Measurements from ENCODE around the gene GRM2. TPM values are rescaled to one million over a fixed set of nuclear protein-coding genes. Genes with fewer than 3 reads are reported as not detected.

GRM2 gene
- not detected in 2 replicates for total RNA-seq

GRCh38 chr3:51706788-51707731 is at the start of gene GRM2:
TSS of gene GRM2 (plus strand) at chr3:51707068. CDS start at chr3:51708984, 1,916 bp downstream.

DNA sequence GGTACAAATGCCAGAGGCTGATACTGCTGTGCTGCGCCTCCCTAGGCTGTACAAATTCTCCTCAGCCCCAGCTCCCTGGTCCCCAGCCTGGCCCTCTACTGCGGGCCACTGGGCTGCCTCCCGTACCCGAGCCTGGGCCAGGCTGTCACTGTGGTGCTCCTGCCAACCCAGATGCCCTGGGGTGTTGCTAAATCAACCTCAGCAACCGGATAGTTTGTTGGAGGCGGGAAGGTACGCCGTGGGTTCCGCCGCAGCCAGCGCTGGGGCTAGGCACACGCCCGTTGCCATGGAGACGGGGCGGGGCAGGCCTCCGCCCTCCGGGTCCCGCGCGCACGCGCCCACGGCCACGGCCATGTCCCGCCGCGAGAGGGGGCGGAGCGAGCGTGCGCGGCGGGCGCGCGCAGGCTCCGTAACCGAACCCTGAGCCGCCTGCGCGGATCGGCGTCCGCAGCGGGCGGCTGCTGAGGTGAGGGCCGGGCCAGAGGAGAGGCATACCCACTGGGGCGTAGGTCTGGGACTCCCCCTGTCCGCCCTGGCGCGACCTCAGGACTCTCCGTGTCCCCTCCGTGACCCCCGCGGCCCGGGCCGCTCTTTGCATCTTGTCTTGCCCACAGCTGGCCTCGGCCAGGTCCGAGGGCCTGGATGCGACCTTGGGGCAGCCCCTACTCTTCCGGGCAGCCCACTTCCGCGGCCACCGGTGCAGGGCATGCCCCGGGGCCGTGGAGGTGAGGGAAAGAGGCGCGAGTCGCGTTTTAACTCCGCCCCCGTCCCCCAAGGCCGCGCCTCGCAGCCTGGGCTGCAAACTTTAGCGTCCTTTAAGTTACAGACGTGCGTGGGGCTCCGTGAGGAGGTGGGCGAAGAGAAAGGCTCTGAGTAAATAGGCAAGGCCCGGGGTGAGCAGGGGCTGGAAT is 35.8 kb upstream of the GRM2 start, which contains the start of gene TEX264:
Gene TEX264, plus strand, starts transcription at position 430 of the 911 bp plus-strand sequence. CDS start 3,053 bp downstream, outside the sequence.

Small RNA genes within 50 kb of the gene (small RNA-seq; reads per million reads assigned to genes)
- 12.2 reads per million, percentile 96 among the genes with 10 or more reads in this experiment for gene RNA5SP132

Other genes starting within 250 kb of the GRM2 start
- gene DCAF1, start 207.1 kb upstream of the GRM2 start, total RNA-seq = 12.5 and 19.5 TPM in 2 replicates
- 19.1 and 26.6 TPM in 2 replicates for gene RAD54L2, start 168.3 kb upstream of the GRM2 start, total RNA-seq
- 35.0 and 46.3 TPM in 2 replicates for gene TEX264, start 35.8 kb upstream of the GRM2 start, total RNA-seq
- not detected in 2 replicates for gene IQCF6, start 72.2 kb downstream of the GRM2 start, total RNA-seq
- not detected in 2 replicates for gene IQCF2, start 154.5 kb downstream of the GRM2 start, total RNA-seq
- not detected in 2 replicates for gene IQCF5, start 168.5 kb downstream of the GRM2 start, total RNA-seq
- not detected in 2 replicates for gene IQCF1, start 196.3 kb downstream of the GRM2 start, total RNA-seq
- gene RRP9, start 234.8 kb downstream of the GRM2 start, total RNA-seq = 35.3 and 37.5 TPM in 2 replicates
- gene PARP3, start 235.3 kb downstream of the GRM2 start, total RNA-seq = 19.2 and 29.4 TPM in 2 replicates
- gene GPR62, start 248.3 kb downstream of the GRM2 start, total RNA-seq = 0.20 TPM in 1 of 2 replicates, not detected in the other